Activated T-helper 1 cell treated with Interleukin-2 at 50 U/mL for 16 hours (primary cell): Measurements from ENCODE around the gene PDXK.
"Not testable (repeated sequence)": the region's sequence is repeated elsewhere in the genome, so short reads cannot be mapped to it uniquely, and the experiment has no call there.

Source experiments
- DNase-seq: peaks from one replicate; pipeline ENCODE4 v3.0.0-alpha.2; 2020; ENCODE audit warnings: low read depth

PDXK gene

GRCh38 chr21:43697758-43698643, 20.9 kb upstream of the PDXK start:
- DNase-seq, result no peak

- not testable (repeated sequence) for DNase-seq
Observed at GRCh38 chr21:43699492-43699777, 19.5 kb upstream of the PDXK start.

- no peak for DNase-seq
Observed at GRCh38 chr21:43699933-43700599, 18.9 kb upstream of the PDXK start.

GRCh38 chr21:43701936-43702784, 16.8 kb upstream of the PDXK start:
- no peak for DNase-seq

GRCh38 chr21:43702785-43703034, 16.2 kb upstream of the PDXK start:
- DNase-seq, result no peak

GRCh38 chr21:43703035-43703880, 15.7 kb upstream of the PDXK start:
- no peak for DNase-seq

- DNase-seq, result no peak
Observed at GRCh38 chr21:43707462-43707861, 11.5 kb upstream of the PDXK start.

- no peak for DNase-seq
Observed at GRCh38 chr21:43708745-43709381, 10.1 kb upstream of the PDXK start.

GRCh38 chr21:43712268-43712942, 6.5 kb upstream of the PDXK start:
- no peak for DNase-seq

GRCh38 chr21:43713123-43713522, 5.8 kb upstream of the PDXK start:
- DNase-seq, result not testable (repeated sequence)

GRCh38 chr21:43716376-43717165, 2.4 kb upstream of the PDXK start:
- no peak for DNase-seq

- DNase-seq, result no peak
Observed at GRCh38 chr21:43717166-43717853, 1.6 kb upstream of the PDXK start.

GRCh38 chr21:43717967-43718871, 710 bp upstream of the PDXK start:
- DNase-seq, result no peak

GRCh38 chr21:43719748-43720538, 1.0 kb downstream of the PDXK start:
- no peak for DNase-seq

GRCh38 chr21:43720539-43721166, 1.7 kb downstream of the PDXK start:
- DNase-seq, result no peak

- DNase-seq, result no peak
Observed at GRCh38 chr21:43721206-43721605, 2.3 kb downstream of the PDXK start.

- DNase-seq, result no peak
Observed at GRCh38 chr21:43721939-43722338, 3.0 kb downstream of the PDXK start.
